Measurements from ENCODE around the gene UVRAG.

UVRAG gene

DNA sequence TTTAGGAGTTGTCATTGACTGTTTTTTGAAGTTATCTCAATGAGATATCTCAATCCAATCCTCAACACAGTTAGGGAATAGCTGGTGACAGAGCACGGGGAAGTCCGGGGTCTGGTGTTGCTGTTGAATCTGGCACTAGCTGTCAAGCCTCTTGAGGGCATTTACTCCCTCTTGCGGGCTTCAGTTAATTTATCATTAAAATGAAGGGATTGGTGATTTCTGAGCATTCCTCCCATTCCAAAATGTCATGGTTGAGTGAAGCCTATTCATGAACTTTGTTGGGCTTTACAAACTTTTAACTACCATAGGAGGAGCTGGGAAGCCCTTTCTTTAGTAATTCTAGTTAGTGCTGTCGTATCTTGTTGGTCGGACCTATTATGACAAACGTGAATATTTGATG, 40.2 kb downstream of the UVRAG start:
- H2BK5ac ChIP-seq (ENCODE audit: low read depth, low read length, poor library complexity, severe bottlenecking), result no peak overlapping the region
- no peak overlapping the region for H3K4ac ChIP-seq (ENCODE audit: low read depth in 1 of 2, low read length in 2 of 2)
- H2BK12ac ChIP-seq (ENCODE audit: low read length in 2 of 2), result no peak overlapping the region
- H3K27ac ChIP-seq (ENCODE audit: low read length, poor library complexity, severe bottlenecking), result no peak overlapping the region
- no peaks in the 10 kb centered on the region for H3K27me3 ChIP-seq (ENCODE audit: control insufficient read depth in 1 of 2, insufficient read depth in 1 of 2, low read length in 2 of 2)
- no peak overlapping the region for H2AK5ac ChIP-seq (ENCODE audit: low read length, severe bottlenecking)
- no peak overlapping the region for H2BK15ac ChIP-seq (ENCODE audit: low read depth, poor library complexity, severe bottlenecking)
- no peak overlapping the region for H3K4me3 ChIP-seq (ENCODE audit: insufficient read depth in 1 of 2, low read depth in 1 of 2, low read length in 2 of 2)
- H3K9ac ChIP-seq (ENCODE audit: low read length), result no peak overlapping the region
- H3K23ac ChIP-seq (ENCODE audit: low read length in 2 of 2), result no peak overlapping the region
- WGBS, result no CpG with 5 or more reads among the region's 6 CpGs
- no peak for DNase-seq
- no peak overlapping the region for H3K4me2 ChIP-seq (ENCODE audit: low read length, poor library complexity, severe bottlenecking)
- peaks cover 8% of the 10 kb centered on the region for H3K79me1 ChIP-seq (replicated peaks; ENCODE audit: low read length, poor library complexity, severe bottlenecking)
- H4K8ac ChIP-seq (ENCODE audit: low read length), result no peak overlapping the region
- H3K9me3 ChIP-seq (ENCODE audit: control insufficient read depth, low read length), result no peaks in the 10 kb centered on the region
- no peak overlapping the region for H3K18ac ChIP-seq (ENCODE audit: low read depth in 1 of 2, low read length in 2 of 2)
- H3K36me3 ChIP-seq (ENCODE audit: control insufficient read depth in 1 of 2, insufficient read depth in 2 of 2, low read depth in 1 of 2, low read length in 2 of 2), result peaks cover 0 to 13% of the 10 kb centered on the region in 2 experiments
- H3K14ac ChIP-seq (ENCODE audit: low read length in 2 of 2), result no peak overlapping the region
- no peak overlapping the region for H2BK120ac ChIP-seq (ENCODE audit: low read depth, low read length)
- H2AFZ ChIP-seq (ENCODE audit: low read depth, low read length), result no peak overlapping the region
- H3K4me1 ChIP-seq (ENCODE audit: control insufficient read depth, insufficient read depth, low read depth, low read length), result peaks cover 2% of the 10 kb centered on the region
- no peak overlapping the region for H4K91ac ChIP-seq (ENCODE audit: low read length)

DNA sequence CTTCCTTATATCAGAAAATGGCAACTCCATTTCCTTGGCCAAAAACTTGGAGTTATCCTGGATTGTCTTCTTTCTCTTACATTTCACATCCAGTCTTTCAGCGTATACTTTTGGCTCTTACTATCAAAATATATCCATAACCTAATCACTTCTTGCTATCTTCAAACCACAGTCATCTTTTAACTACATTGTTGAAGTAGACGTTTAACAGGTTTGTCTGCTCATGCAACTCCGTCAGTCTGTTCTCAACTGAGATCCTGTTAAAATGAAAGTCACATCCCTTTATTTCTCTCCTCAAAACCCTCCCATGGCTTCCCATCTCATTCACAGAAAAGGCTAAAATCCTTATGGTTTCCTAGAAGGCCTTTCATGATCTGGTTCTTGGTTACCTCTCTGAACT, 41.9 kb downstream of the UVRAG start:
- H2BK12ac ChIP-seq (ENCODE audit: low read length in 2 of 2), result no peak overlapping the region
- H3K9ac ChIP-seq (ENCODE audit: low read length), result no peak overlapping the region
- no peak overlapping the region for H3K18ac ChIP-seq (ENCODE audit: low read depth in 1 of 2, low read length in 2 of 2)
- H3K79me1 ChIP-seq (replicated peaks; ENCODE audit: low read length, poor library complexity, severe bottlenecking), result peaks cover 7% of the 10 kb centered on the region
- no peak for DNase-seq
- peaks cover 0 to 20% of the 10 kb centered on the region in 2 experiments for H3K36me3 ChIP-seq (ENCODE audit: control insufficient read depth in 1 of 2, insufficient read depth in 2 of 2, low read depth in 1 of 2, low read length in 2 of 2)
- peaks cover 2% of the 10 kb centered on the region for H3K4me1 ChIP-seq (ENCODE audit: control insufficient read depth, insufficient read depth, low read depth, low read length)
- H3K23ac ChIP-seq (ENCODE audit: low read length in 2 of 2), result no peak overlapping the region
- no peak overlapping the region for H4K91ac ChIP-seq (ENCODE audit: low read length)
- no peaks in the 10 kb centered on the region for H3K27me3 ChIP-seq (ENCODE audit: control insufficient read depth in 1 of 2, insufficient read depth in 1 of 2, low read length in 2 of 2)
- no peak overlapping the region for H2AFZ ChIP-seq (ENCODE audit: low read depth, low read length)
- 96% methylated on average over 3 of the region's 3 CpGs for WGBS
- no peak overlapping the region for H2BK120ac ChIP-seq (ENCODE audit: low read depth, low read length)
- H3K4me2 ChIP-seq (ENCODE audit: low read length, poor library complexity, severe bottlenecking), result no peak overlapping the region
- H4K8ac ChIP-seq (ENCODE audit: low read length), result no peak overlapping the region
- H3K4ac ChIP-seq (ENCODE audit: low read depth in 1 of 2, low read length in 2 of 2), result no peak overlapping the region
- H3K9me3 ChIP-seq (ENCODE audit: control insufficient read depth, low read length), result no peaks in the 10 kb centered on the region
- H3K27ac ChIP-seq (ENCODE audit: low read length, poor library complexity, severe bottlenecking), result no peak overlapping the region
- no peak overlapping the region for H2BK5ac ChIP-seq (ENCODE audit: low read depth, low read length, poor library complexity, severe bottlenecking)
- H2AK5ac ChIP-seq (ENCODE audit: low read length, severe bottlenecking), result no peak overlapping the region
- H3K14ac ChIP-seq (ENCODE audit: low read length in 2 of 2), result no peak overlapping the region
- no peak overlapping the region for H2BK15ac ChIP-seq (ENCODE audit: low read depth, poor library complexity, severe bottlenecking)
- no peak overlapping the region for H3K4me3 ChIP-seq (ENCODE audit: insufficient read depth in 1 of 2, low read depth in 1 of 2, low read length in 2 of 2)

DNA sequence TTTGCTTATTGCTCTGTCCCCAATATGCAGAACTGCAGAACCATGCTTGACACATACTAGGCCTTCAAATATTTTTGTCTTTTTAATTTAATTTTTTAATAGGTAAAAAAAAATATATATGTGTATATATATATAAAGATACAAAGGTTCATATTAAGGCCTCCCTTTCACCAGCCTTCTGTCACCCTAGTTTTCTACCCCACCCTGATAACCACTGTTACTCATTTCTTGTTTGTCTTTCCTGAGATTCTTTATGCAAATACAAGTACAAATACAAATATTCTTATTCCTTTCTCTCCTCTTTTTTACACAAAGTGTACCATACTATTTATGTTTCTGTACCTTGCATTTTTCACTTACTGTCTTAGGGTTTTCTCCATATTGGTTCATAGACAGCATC, 43.0 kb downstream of the UVRAG start:
- Histone ChIP-seq H3K4me2 (ENCODE audit: low read length, poor library complexity, severe bottlenecking) (no peak overlapping the region), H4K91ac (ENCODE audit: low read length) (no peak overlapping the region), H3K14ac (ENCODE audit: low read length in 2 of 2) (no peak overlapping the region), H3K36me3 (ENCODE audit: control insufficient read depth in 1 of 2, insufficient read depth in 2 of 2, low read depth in 1 of 2, low read length in 2 of 2) (peaks cover 0 to 21% of the 10 kb centered on the region in 2 experiments), H3K27me3 (ENCODE audit: control insufficient read depth in 1 of 2, insufficient read depth in 1 of 2, low read length in 2 of 2) (no peaks in the 10 kb centered on the region), H3K4me3 (ENCODE audit: insufficient read depth in 1 of 2, low read depth in 1 of 2, low read length in 2 of 2) (no peak overlapping the region), H3K27ac (ENCODE audit: low read length, poor library complexity, severe bottlenecking) (no peak overlapping the region), H3K79me1 (replicated peaks; ENCODE audit: low read length, poor library complexity, severe bottlenecking) (peaks cover 7% of the 10 kb centered on the region), H3K4ac (ENCODE audit: low read depth in 1 of 2, low read length in 2 of 2) (no peak overlapping the region), H3K9ac (ENCODE audit: low read length) (no peak overlapping the region), H3K9me3 (ENCODE audit: control insufficient read depth, low read length) (no peaks in the 10 kb centered on the region), H3K23ac (ENCODE audit: low read length in 2 of 2) (no peak overlapping the region), H4K8ac (ENCODE audit: low read length) (no peak overlapping the region), H2AFZ (ENCODE audit: low read depth, low read length) (no peak overlapping the region), H2BK5ac (ENCODE audit: low read depth, low read length, poor library complexity, severe bottlenecking) (no peak overlapping the region), H3K18ac (ENCODE audit: low read depth in 1 of 2, low read length in 2 of 2) (no peak overlapping the region), H2BK15ac (ENCODE audit: low read depth, poor library complexity, severe bottlenecking) (no peak overlapping the region), H3K4me1 (ENCODE audit: control insufficient read depth, insufficient read depth, low read depth, low read length) (peaks cover 2% of the 10 kb centered on the region), H2AK5ac (ENCODE audit: low read length, severe bottlenecking) (no peak overlapping the region), H2BK12ac (ENCODE audit: low read length in 2 of 2) (no peak overlapping the region), H2BK120ac (ENCODE audit: low read depth, low read length) (no peak overlapping the region)
- DNase-seq, result no peak

DNA sequence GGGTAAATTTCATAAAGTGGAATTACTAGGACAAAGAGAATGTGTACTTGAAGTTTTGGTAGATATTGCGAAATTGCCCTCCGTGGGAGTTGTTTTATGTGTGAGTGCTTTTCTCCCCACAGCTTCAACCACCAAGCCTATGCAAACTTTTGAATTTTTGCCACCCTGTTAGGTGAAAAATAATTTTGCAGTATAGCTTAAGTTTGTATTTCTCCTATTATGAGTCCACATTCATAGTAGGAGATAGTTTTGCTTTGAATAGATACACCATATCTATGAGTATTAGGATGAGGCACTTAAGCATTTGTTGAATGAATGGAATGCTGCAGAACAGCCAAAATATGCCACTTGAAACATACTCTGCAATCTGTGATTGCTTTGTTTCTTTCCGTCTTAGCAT, 43.6 kb downstream of the UVRAG start:
- H2AFZ ChIP-seq (ENCODE audit: low read depth, low read length), result no peak overlapping the region
- no peak overlapping the region for H2BK15ac ChIP-seq (ENCODE audit: low read depth, poor library complexity, severe bottlenecking)
- no peaks in the 10 kb centered on the region for H3K9me3 ChIP-seq (ENCODE audit: control insufficient read depth, low read length)
- H3K4me2 ChIP-seq (ENCODE audit: low read length, poor library complexity, severe bottlenecking), result no peak overlapping the region
- peaks cover 0 to 27% of the 10 kb centered on the region in 2 experiments for H3K36me3 ChIP-seq (ENCODE audit: control insufficient read depth in 1 of 2, insufficient read depth in 2 of 2, low read depth in 1 of 2, low read length in 2 of 2)
- no peak overlapping the region for H2BK12ac ChIP-seq (ENCODE audit: low read length in 2 of 2)
- peaks cover 2% of the 10 kb centered on the region for H3K4me1 ChIP-seq (ENCODE audit: control insufficient read depth, insufficient read depth, low read depth, low read length)
- 100% methylated on average over 1 of the region's 3 CpGs for WGBS
- no peak overlapping the region for H4K91ac ChIP-seq (ENCODE audit: low read length)
- no peak overlapping the region for H3K4me3 ChIP-seq (ENCODE audit: insufficient read depth in 1 of 2, low read depth in 1 of 2, low read length in 2 of 2)
- no peak overlapping the region for H2BK120ac ChIP-seq (ENCODE audit: low read depth, low read length)
- peaks cover 7% of the 10 kb centered on the region for H3K79me1 ChIP-seq (replicated peaks; ENCODE audit: low read length, poor library complexity, severe bottlenecking)
- H2BK5ac ChIP-seq (ENCODE audit: low read depth, low read length, poor library complexity, severe bottlenecking), result no peak overlapping the region
- H3K23ac ChIP-seq (ENCODE audit: low read length in 2 of 2), result no peak overlapping the region
- no peak overlapping the region for H3K9ac ChIP-seq (ENCODE audit: low read length)
- H3K27ac ChIP-seq (ENCODE audit: low read length, poor library complexity, severe bottlenecking), result no peak overlapping the region
- H3K27me3 ChIP-seq (ENCODE audit: control insufficient read depth in 1 of 2, insufficient read depth in 1 of 2, low read length in 2 of 2), result no peaks in the 10 kb centered on the region
- no peak overlapping the region for H3K14ac ChIP-seq (ENCODE audit: low read length in 2 of 2)
- H3K18ac ChIP-seq (ENCODE audit: low read depth in 1 of 2, low read length in 2 of 2), result no peak overlapping the region
- no peak overlapping the region for H3K4ac ChIP-seq (ENCODE audit: low read depth in 1 of 2, low read length in 2 of 2)
- H4K8ac ChIP-seq (ENCODE audit: low read length), result no peak overlapping the region
- no peak overlapping the region for H2AK5ac ChIP-seq (ENCODE audit: low read length, severe bottlenecking)
- peak; percentile 34 for DNase-seq

Measured in mesenchymal stem cell (in vitro differentiated cells and primary cell).